Gastrocnemius medialis (tissue), 4 donors: ENCODE measurements around the gene VIPR2. TPM values are rescaled to one million over a fixed set of nuclear protein-coding genes. Genes with fewer than 3 reads are reported as not detected.
A peak's percentile ranks its signal among the peaks of the same experiment; 100 is the strongest.
"Not testable (repeated sequence)": the region's sequence is repeated elsewhere in the genome, so short reads cannot be mapped to it uniquely, and the experiment has no call there.

ENCODE experiments used
- ATAC-seq, 2 donors: fragments of 150-250 bp; one replicate each; pipeline ENCODE4 v1.9.1; 2016
- DNase-seq, 2 donors: peaks; one replicate each; pipeline ENCODE4 v3.0.0-alpha.2; 2019
- H3K27ac ChIP-seq, 4 donors: fragments of 200-600 bp; sonication (generic); 1 replicate in 1 of 4; 2 replicates in 3 of 4; pipeline ENCODE4 v1.5.1; 2016 to 2018; ENCODE audit warnings: mild to moderate bottlenecking in 2 of 4, moderate library complexity in 1 of 4
- H3K27me3 ChIP-seq, 3 donors: fragments of 200-600 bp; sonication (generic) in 2 of 3; 1 replicate in 1 of 3; 2 replicates in 2 of 3; pipeline versions ENCODE4 v1.5.1 to v1.6.0; 2016 to 2019; ENCODE audit warnings: mild to moderate bottlenecking in 1 of 3, moderate library complexity in 1 of 3
- H3K36me3 ChIP-seq, 2 donors: fragments of 200-600 bp; sonication (generic) in 1 of 2; one replicate each; pipeline ENCODE4 v1.5.1; 2017 to 2018
- H3K4me1 ChIP-seq, 2 donors: fragments of 200-600 bp; sonication (generic) in 1 of 2; one replicate each; pipeline ENCODE4 v1.5.1; 2016 to 2017; ENCODE audit warnings: mild to moderate bottlenecking in 2 of 2
- H3K4me3 ChIP-seq, 4 donors: fragments of 200-600 bp; sonication (generic) in 3 of 4; 1 replicate in 1 of 4; 2 replicates in 3 of 4; pipeline ENCODE4 v1.5.1; 2016 to 2019; ENCODE audit warnings: mild to moderate bottlenecking in 2 of 4
- H3K9me3 ChIP-seq, 3 donors: fragments of 200-600 bp; sonication (generic) in 2 of 3; 1 replicate in 1 of 3; 2 replicates in 2 of 3; pipeline ENCODE4 v1.5.1; 2016 to 2019
- POLR2A ChIP-seq, 2 donors: fragments of 450-650 bp; IDR thresholded peaks; one replicate each; pipeline ENCODE4 v1.6.1; 2017; ENCODE audit warnings: antibody characterized with exemption in 2 of 2, mild to moderate bottlenecking in 2 of 2, moderate library complexity in 2 of 2
- in situ Hi-C, 4 donors: fragments of 200-750 bp; cut with MboI; loops; one replicate each; pipeline versions ENCODE4 v1.15.0 to v1.8.0; 2017; ENCODE audit warnings: low sequenced_read_pairs in 4 of 4
- intact Hi-C: fragments of 100-400 bp; cut with DNase I; formaldehyde crosslinking; loops from one replicate; pipeline ENCODE4 v1.15.1; 2023; ENCODE audit warnings: low total_unique reads
- total RNA-seq, 4 donors: library from RNA; depleted of rRNA; stranded (reverse); fragments of >200 nt; gene quantifications; one replicate each; pipeline versions ENCODE4 v1.1.0 to v1.2.3, GENCODE V29; 2016
- TF ChIP-seq, protein P1 (sequence below), 5 experiments: fragments of 450-650 bp in 3 of 5; fragments of 200-600 bp in 2 of 5; sonication (generic) in 2 of 5; IDR thresholded peaks in 4 of 5; conservative IDR thresholded peaks in 1 of 5; 1 replicate in 4 of 5; 2 replicates in 1 of 5; pipeline ENCODE4 v1.5.1; 2016 to 2019; ENCODE audit warnings: antibody characterized with exemption in 5 of 5, mild to moderate bottlenecking in 3 of 5, moderate library complexity in 3 of 5

The VIPR2 gene
- total RNA-seq, 4 donors from 2014 or later = 0.39 to 2.2 (median 0.80) TPM

DNA sequence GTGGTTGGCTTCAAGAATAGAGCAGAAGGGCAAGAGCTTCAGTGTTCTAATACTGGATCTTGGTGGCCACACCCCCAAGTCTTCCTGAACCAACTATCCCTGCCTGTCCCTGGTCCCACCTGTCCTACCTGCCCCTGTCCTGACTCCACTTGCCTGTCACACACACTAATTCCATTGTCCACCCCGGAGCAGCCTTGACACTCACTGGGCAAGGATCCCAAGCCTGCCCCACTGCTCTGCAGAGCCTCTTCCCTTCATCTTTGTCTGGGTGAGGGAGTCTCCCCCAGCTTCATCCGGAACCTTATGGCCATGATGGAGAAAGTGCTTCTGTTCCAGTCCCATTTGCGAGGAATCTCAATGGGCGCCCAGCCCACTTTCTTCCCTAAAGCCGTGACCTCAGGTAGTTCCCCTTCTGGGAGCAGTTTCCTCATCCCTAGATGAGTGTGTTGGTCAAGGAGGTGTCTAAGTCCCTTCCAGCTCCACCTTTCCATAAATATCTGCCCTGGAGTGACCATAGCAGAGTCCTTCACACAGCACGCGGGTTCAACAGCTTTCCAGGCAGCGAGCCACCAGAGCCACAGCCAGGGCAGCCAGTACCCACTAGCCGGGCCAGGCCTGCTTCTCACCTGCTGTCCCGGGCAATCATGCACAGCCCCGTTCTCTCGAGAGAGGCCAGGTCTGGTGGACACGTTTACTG is 61.5 kb downstream of the VIPR2 start:
- intact Hi-C loops (no loop called here), in situ Hi-C loops (no loop called here)
- no peak overlapping the region for H3K4me3 ChIP-seq
- ATAC-seq (peak; percentile 54 to 92), DNase-seq (peak in 1 of 2 donors; percentile 62)
- H3K27ac ChIP-seq = peak overlapping the region in 1 of 4 donors; percentile 8
- H3K4me1 ChIP-seq = peaks cover 9 to 15% of the 10 kb centered on the region in 2 donors
- H3K9me3 ChIP-seq = no peaks in the 10 kb centered on the region
- no peak for TF ChIP-seq POLR2A (IDR thresholded peaks at IDR 0.05)
- TF ChIP-seq, protein P1, sequence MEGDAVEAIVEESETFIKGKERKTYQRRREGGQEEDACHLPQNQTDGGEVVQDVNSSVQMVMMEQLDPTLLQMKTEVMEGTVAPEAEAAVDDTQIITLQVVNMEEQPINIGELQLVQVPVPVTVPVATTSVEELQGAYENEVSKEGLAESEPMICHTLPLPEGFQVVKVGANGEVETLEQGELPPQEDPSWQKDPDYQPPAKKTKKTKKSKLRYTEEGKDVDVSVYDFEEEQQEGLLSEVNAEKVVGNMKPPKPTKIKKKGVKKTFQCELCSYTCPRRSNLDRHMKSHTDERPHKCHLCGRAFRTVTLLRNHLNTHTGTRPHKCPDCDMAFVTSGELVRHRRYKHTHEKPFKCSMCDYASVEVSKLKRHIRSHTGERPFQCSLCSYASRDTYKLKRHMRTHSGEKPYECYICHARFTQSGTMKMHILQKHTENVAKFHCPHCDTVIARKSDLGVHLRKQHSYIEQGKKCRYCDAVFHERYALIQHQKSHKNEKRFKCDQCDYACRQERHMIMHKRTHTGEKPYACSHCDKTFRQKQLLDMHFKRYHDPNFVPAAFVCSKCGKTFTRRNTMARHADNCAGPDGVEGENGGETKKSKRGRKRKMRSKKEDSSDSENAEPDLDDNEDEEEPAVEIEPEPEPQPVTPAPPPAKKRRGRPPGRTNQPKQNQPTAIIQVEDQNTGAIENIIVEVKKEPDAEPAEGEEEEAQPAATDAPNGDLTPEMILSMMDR (IDR thresholded peaks at IDR 0.05 in 4 of 5, conservative IDR thresholded peaks at IDR 0.05 in 1 of 5) = no peak
- no peaks in the 10 kb centered on the region for H3K27me3 ChIP-seq
- no peaks in the 10 kb centered on the region for H3K36me3 ChIP-seq

GRCh38 chr7:159082075-159082474 is 62.6 kb downstream of the VIPR2 start:
- H3K4me3 ChIP-seq, DNase-seq, H3K27me3 ChIP-seq, H3K27ac ChIP-seq, intact Hi-C loops, ATAC-seq, in situ Hi-C loops, H3K36me3 ChIP-seq, H3K9me3 ChIP-seq: not testable (repeated sequence)
- peaks cover 9 to 15% of the 10 kb centered on the region in 2 donors for H3K4me1 ChIP-seq

DNA sequence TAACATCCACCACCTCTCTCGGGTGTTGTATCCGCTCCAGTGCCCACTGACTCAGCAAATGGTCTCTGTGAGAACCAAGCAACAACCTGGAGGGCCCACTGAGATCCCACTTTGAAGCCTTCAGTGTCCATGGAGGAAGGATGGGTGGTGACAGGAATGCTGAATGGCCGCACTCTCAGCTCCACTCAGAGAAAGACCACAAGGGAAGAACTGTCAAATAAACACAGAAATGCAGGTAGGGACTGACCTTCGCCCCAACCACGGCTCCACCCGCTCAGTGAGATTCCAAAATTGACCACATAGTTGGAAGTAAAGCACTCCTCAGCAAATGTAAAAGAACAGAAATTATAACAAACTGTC is 65.8 kb downstream of the VIPR2 start:
- Histone ChIP-seq H3K27ac (no peak overlapping the region), H3K4me1 (peaks cover 7 to 10% of the 10 kb centered on the region in 2 donors), H3K36me3 (no peaks in the 10 kb centered on the region), H3K9me3 (no peaks in the 10 kb centered on the region), H3K4me3 (no peak overlapping the region), H3K27me3 (no peaks in the 10 kb centered on the region)
- TF ChIP-seq, protein P1 (IDR thresholded peaks at IDR 0.05 in 4 of 5, conservative IDR thresholded peaks at IDR 0.05 in 1 of 5) = no peak
- TF ChIP-seq POLR2A (IDR thresholded peaks at IDR 0.05) = no peak
- in situ Hi-C loops (no loop called here), intact Hi-C loops (no loop called here)
- no peak for ATAC-seq
- no peak for DNase-seq

GRCh38 chr7:159078193-159078910 is 66.3 kb downstream of the VIPR2 start:
- DNase-seq = no peak
- no peaks in the 10 kb centered on the region for H3K27me3 ChIP-seq
- ATAC-seq = no peak
- H3K4me3 ChIP-seq = no peak overlapping the region
- H3K36me3 ChIP-seq = no peaks in the 10 kb centered on the region
- intact Hi-C loops = no loop called here
- in situ Hi-C loops = no loop called here
- TF ChIP-seq POLR2A (IDR thresholded peaks at IDR 0.05) = no peak
- H3K4me1 ChIP-seq = peaks cover 5% of the 10 kb centered on the region in 2 donors
- no peak overlapping the region for H3K27ac ChIP-seq
- H3K9me3 ChIP-seq = no peaks in the 10 kb centered on the region

GRCh38 chr7:159076333-159076732 is 68.3 kb downstream of the VIPR2 start:
- intact Hi-C loops (no loop called here), in situ Hi-C loops (no loop called here)
- no peak overlapping the region for H3K27ac ChIP-seq
- ATAC-seq (no peak), DNase-seq (no peak)
- H3K4me1 ChIP-seq = no peaks in the 10 kb centered on the region
- no peaks in the 10 kb centered on the region for H3K27me3 ChIP-seq
- no peak overlapping the region for H3K4me3 ChIP-seq
- H3K9me3 ChIP-seq = no peaks in the 10 kb centered on the region
- H3K36me3 ChIP-seq = no peaks in the 10 kb centered on the region
- TF ChIP-seq POLR2A (IDR thresholded peaks at IDR 0.05) = no peak
- TF ChIP-seq, protein P1 (IDR thresholded peaks at IDR 0.05 in 4 of 5, conservative IDR thresholded peaks at IDR 0.05 in 1 of 5) = no peak
